ENCODE results near the gene HAS3.
A peak's percentile ranks its signal among the peaks of the same experiment; 100 is the strongest.

Gene HAS3

DNA sequence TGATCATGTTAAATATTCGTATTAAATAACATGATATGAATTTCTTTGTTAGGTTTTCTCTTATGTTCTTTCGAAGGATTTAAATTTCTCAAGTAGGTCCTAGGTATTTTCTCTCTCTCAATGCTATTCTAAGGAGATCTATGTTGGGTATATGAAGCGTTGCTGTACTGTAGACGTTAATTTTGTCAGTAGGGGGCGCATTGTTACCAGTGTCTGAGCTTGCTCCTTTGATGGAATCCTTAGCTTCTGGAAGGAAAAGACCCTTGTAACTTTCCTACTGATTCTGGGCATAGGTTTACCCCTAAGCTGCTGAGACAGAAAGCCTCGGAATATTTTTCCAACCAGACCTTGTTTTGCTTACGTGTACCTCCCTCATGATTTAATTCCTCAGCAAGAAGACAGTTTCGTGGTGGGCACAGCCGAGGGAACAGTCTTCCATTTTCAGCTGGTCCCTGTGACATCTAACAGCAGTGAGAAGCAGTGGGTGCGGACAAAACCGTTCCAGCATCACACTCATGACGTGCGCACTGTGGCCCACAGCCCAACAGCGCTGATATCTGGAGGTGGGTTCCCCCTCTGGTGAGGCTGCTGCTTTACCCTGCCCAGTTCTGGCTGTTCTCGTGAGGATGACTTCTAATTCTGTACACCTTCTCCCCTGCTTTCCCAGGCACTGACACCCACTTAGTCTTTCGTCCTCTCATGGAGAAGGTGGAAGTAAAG, 44.9 kb downstream of the HAS3 start:
- DNase-seq, result peak; percentile 78

- DNase-seq, result peak; percentile 60 to 71
These were observed 51.7 kb downstream of the HAS3 start for GRCh38 chr16:69157196-69157595.

DNA sequence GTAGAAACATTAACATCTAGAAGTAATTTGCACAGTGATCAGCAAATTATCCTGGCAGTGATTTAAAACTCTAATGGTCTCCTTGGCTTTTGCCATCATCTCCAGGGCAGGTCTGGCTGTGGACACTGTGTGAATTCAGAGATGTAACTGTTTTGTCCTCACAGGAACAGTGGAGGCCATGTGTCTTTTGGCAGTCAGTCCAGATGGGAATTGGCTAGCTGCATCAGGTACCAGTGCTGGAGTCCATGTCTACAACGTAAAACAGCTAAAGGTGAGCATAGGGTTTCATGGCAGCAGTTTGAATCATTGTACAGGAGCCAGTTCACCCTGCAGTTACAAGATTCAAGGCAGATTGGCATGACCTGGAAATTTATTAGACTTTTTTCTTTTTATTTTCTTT, 54.7 kb downstream of the HAS3 start:
- DNase-seq, result no peak

DNA sequence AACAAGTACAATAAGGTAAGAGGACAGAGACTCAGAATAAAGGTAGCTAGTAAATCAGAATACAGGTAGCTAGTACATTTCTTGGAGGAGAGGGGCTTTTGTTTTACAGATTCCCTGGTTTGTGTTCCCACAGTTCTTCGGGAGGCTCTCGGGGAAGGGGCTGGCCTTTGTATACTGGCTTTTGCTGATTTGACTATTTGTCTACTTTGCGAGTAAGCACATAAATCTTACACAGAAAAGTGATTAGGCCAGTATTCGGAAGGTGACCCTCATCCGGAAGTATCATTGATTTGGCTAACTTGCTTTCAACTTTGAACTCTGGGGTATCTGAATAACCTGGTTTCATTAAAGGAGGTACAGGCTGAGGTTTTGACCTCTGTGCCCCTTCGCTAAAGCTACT, 60.1 kb downstream of the HAS3 start:
- no peak for DNase-seq

GRCh38 chr16:69166221-69166833, 60.9 kb downstream of the HAS3 start:
- DNase-seq, result peak; percentile 55 to 83

DNA sequence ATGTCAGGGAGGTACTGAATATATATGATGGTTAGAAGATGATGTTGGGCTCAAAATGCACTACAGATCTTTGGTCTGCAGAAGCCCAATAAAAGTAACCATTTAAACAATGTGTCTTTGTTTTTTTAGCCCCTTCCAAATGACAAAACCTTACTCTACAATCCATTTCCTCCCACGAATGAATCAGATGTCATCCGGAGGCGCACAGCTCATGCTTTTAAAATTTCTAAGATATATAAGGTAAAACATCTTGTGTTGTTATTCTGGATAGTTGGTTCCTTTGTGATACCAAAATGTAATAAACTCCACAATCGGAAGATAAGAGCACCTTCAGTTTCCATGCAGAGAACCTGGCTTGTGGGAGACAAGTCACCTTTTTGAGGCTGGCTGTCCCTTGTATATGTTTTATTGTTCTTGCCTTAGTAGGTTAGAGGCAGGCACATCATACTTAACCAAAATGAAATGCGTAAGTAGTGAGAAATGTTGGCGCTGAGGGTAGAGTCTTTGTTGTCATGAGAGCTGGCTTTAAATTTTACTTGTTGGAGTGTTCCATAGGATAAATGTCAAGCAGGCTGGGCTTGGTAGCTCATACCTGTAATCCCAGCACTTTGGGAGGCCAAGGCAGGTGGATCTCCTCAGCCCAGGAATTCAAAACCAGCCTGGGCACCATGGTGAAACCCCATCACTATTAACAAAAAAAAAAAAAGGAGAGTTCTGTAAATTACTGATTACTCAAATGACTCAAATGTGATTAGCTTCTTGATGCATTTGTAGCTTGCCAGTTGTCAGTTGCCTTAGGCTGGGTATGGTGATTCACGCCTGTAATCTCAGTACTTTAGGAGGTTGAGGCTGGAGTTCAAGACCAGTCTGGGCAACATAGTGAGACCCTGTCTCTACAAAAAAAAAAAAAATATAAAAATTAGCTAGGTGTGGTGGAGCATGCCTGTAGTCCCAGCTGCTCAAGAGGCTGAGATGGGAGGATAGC, 61.8 kb downstream of the HAS3 start:
- DNase-seq, result no peak
